Transverse colon (tissue), 3 donors: ENCODE results near the gene MEI4.

Experiments
- POLR2A ChIP-seq: fragments of 450-650 bp; IDR thresholded peaks from one replicate; pipeline ENCODE4 v1.6.1; 2016; ENCODE audit warnings: antibody characterized with exemption, mild to moderate bottlenecking, moderate library complexity
- TF ChIP-seq, protein P1 (sequence below), 5 experiments: fragments of 200-600 bp in 3 of 5; fragments of 450-650 bp in 2 of 5; sonication (generic) in 3 of 5; IDR thresholded peaks; 1 replicate in 2 of 5; 2 replicates in 3 of 5; pipeline ENCODE4 v1.5.1; 2016 to 2017; ENCODE audit warnings: antibody characterized with exemption in 5 of 5, inconsistent platforms in 3 of 5, mild to moderate bottlenecking in 2 of 5, moderate library complexity in 1 of 5

GRCh38 chr6:77837034-77837784 is 184.4 kb downstream of the MEI4 start:
- TF ChIP-seq POLR2A: no peak
- TF ChIP-seq, protein P1, sequence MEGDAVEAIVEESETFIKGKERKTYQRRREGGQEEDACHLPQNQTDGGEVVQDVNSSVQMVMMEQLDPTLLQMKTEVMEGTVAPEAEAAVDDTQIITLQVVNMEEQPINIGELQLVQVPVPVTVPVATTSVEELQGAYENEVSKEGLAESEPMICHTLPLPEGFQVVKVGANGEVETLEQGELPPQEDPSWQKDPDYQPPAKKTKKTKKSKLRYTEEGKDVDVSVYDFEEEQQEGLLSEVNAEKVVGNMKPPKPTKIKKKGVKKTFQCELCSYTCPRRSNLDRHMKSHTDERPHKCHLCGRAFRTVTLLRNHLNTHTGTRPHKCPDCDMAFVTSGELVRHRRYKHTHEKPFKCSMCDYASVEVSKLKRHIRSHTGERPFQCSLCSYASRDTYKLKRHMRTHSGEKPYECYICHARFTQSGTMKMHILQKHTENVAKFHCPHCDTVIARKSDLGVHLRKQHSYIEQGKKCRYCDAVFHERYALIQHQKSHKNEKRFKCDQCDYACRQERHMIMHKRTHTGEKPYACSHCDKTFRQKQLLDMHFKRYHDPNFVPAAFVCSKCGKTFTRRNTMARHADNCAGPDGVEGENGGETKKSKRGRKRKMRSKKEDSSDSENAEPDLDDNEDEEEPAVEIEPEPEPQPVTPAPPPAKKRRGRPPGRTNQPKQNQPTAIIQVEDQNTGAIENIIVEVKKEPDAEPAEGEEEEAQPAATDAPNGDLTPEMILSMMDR (IDR thresholded peaks at IDR 0.05): no peak
